Calu3 (cell line): ENCODE results near the gene ZNF536. TPM values are rescaled to one million over a fixed set of nuclear protein-coding genes. Genes with fewer than 3 reads are reported as not detected.

ENCODE experiments used
- BruUV-seq: library from RNA; stranded (reverse); fragments of 400-500 nt; replicated peaks from 2 replicates; lab custom pipeline; 2021; lab: Mats Ljungman, UMichigan
- CTCF ChIA-PET: fragments of 300-600 bp; sonication (Branson Sonifier 250); formaldehyde crosslinking; loops from one replicate; lab custom pipeline; 2022; ENCODE audit warnings: antibody characterized with exemption; lab: Charles Lee
- DNase-seq: peaks from one replicate; pipeline ENCODE4 v3.0.0; 2022
- H3K27ac Mint-ChIP-seq: one replicate; pipeline ENCODE4 v1.8.0; 2022; ENCODE audit warnings: mixed read lengths; ENCODE audit not compliant: unreplicated experiment
- H3K27me3 Mint-ChIP-seq: one replicate; pipeline ENCODE4 v1.8.0; 2022; ENCODE audit warnings: mixed read lengths; ENCODE audit not compliant: unreplicated experiment
- H3K36me3 Mint-ChIP-seq: one replicate; pipeline ENCODE4 v1.8.0; 2022; ENCODE audit warnings: mild to moderate bottlenecking, moderate library complexity, mixed read lengths; ENCODE audit not compliant: insufficient read depth, unreplicated experiment
- H3K4me1 Mint-ChIP-seq: one replicate; pipeline ENCODE4 v1.8.0; 2022; ENCODE audit warnings: mild to moderate bottlenecking, low read depth, mixed read lengths; ENCODE audit not compliant: unreplicated experiment
- H3K4me3 Mint-ChIP-seq: one replicate; pipeline ENCODE4 v1.8.0; 2022; ENCODE audit warnings: mild to moderate bottlenecking, low read depth, moderate library complexity, mixed read lengths; ENCODE audit not compliant: unreplicated experiment
- H3K9me3 Mint-ChIP-seq: one replicate; pipeline ENCODE4 v1.8.0; 2022; ENCODE audit warnings: low read depth, mixed read lengths; ENCODE audit not compliant: unreplicated experiment
- CTCF ChIP-seq: fragments of 200-600 bp; IDR thresholded peaks from one replicate; pipeline ENCODE4 v1.8.0; 2022; ENCODE audit warnings: antibody characterized with exemption; ENCODE audit not compliant: unreplicated experiment
- intact Hi-C: fragments of 100-400 bp; cut with micrococcal nuclease; formaldehyde crosslinking; loops from one replicate; pipeline ENCODE4 v1.10.0; 2022; ENCODE audit not compliant: unreplicated experiment
- total RNA-seq: library from RNA; stranded (reverse); gene quantifications from 2 replicates; pipeline ENCODE4 v1.2.3, GENCODE V29; 2022

Gene ZNF536
- total RNA-seq, 1 experiment from 2014 or later: not detected

GRCh38 chr19:30381366-30381765 lies 9.2 kb downstream of the ZNF536 start:
- BruUV-seq: no TSS peak

GRCh38 chr19:30385174-30385573 lies 13.0 kb downstream of the ZNF536 start:
- Mint-ChIP-seq H3K9me3 (peaks cover 8% of the 10 kb centered on the region), H3K4me3 (no peak overlapping the region), H3K27me3 (no peaks in the 10 kb centered on the region), H3K27ac (no peak overlapping the region), H3K36me3 (no peaks in the 10 kb centered on the region), H3K4me1 (no peaks in the 10 kb centered on the region)
- CTCF ChIA-PET: no interaction called here
- BruUV-seq: no TSS peak
- intact Hi-C loops: no loop called here
- no peak for TF ChIP-seq CTCF
- no peak for DNase-seq

More at GRCh38 chr19:30381366-30381765, 9.2 kb downstream of the ZNF536 start:
- Mint-ChIP-seq H3K4me1 (no peaks in the 10 kb centered on the region), H3K27me3 (no peaks in the 10 kb centered on the region), H3K36me3 (no peaks in the 10 kb centered on the region), H3K4me3 (no peak overlapping the region), H3K9me3 (peaks cover 11% of the 10 kb centered on the region), H3K27ac (no peak overlapping the region)
- intact Hi-C loops: no loop called here
- no peak for DNase-seq
- CTCF ChIA-PET: no interaction called here
- TF ChIP-seq CTCF: no peak

- Mint-ChIP-seq H3K27ac (no peak overlapping the region), H3K4me3 (no peak overlapping the region), H3K4me1 (no peaks in the 10 kb centered on the region), H3K27me3 (no peaks in the 10 kb centered on the region), H3K9me3 (peaks cover 8% of the 10 kb centered on the region), H3K36me3 (no peaks in the 10 kb centered on the region)
- intact Hi-C loops: no loop called here
- no peak for DNase-seq
- CTCF ChIA-PET: no interaction called here
- TF ChIP-seq CTCF: no peak
- no TSS peak for BruUV-seq
Observed at GRCh38 chr19:30385666-30386065, 13.5 kb downstream of the ZNF536 start.

- no peaks in the 10 kb centered on the region for H3K36me3 Mint-ChIP-seq
- DNase-seq: no peak
- no peak for TF ChIP-seq CTCF
- BruUV-seq: no TSS peak
- H3K4me3 Mint-ChIP-seq: no peak overlapping the region
- intact Hi-C loops: no loop called here
- no peak overlapping the region for H3K27ac Mint-ChIP-seq
- no peaks in the 10 kb centered on the region for H3K4me1 Mint-ChIP-seq
- peaks cover 6% of the 10 kb centered on the region for H3K9me3 Mint-ChIP-seq
- H3K27me3 Mint-ChIP-seq: no peaks in the 10 kb centered on the region
- CTCF ChIA-PET: no interaction called here
Observed at GRCh38 chr19:30386551-30387143, 14.5 kb downstream of the ZNF536 start.
